ENCODE results near the gene WDR12.

The WDR12 gene

DNA sequence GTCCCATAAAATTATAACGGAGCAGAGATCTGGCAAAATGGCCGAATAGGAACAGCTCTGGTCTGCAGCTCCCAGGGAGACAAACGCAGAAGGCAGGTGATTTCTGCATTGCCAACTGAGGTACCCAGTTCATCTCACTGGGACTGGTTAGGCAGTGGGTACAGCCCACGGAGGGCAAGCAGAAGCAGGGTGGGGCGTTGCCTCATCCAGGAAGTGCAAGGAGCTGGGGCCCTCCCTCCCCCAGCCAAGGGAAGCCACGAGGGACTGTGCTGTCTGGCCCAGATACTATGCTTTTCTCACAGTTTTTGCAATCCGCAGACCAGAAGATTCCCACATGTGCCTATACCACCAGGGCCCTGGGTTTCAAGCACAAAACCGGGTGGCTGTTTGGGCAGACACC is 62.7 kb downstream of the WDR12 start:
- no peak for DNase-seq (ENCODE audit: insufficient read length, low spot score)
- no peak for TF ChIP-seq SPI1 (IDR thresholded peaks at IDR 0.05; ENCODE audit: low read depth, low read length)
- no peak for TF ChIP-seq PAX5 (IDR thresholded peaks at IDR 0.05; ENCODE audit: insufficient read depth, low read length, severe bottlenecking)
- no peak for TF ChIP-seq POU2F2 (IDR thresholded peaks at IDR 0.05; ENCODE audit: low read depth, low read length)
- no peak for TF ChIP-seq POLR2A (IDR thresholded peaks at IDR 0.05; ENCODE audit: low read depth, low read length)
- no peak for TF ChIP-seq POLR2AphosphoS5 (IDR thresholded peaks at IDR 0.05; ENCODE audit: low read depth, low read length)
- no peak for FAIRE-seq

DNA sequence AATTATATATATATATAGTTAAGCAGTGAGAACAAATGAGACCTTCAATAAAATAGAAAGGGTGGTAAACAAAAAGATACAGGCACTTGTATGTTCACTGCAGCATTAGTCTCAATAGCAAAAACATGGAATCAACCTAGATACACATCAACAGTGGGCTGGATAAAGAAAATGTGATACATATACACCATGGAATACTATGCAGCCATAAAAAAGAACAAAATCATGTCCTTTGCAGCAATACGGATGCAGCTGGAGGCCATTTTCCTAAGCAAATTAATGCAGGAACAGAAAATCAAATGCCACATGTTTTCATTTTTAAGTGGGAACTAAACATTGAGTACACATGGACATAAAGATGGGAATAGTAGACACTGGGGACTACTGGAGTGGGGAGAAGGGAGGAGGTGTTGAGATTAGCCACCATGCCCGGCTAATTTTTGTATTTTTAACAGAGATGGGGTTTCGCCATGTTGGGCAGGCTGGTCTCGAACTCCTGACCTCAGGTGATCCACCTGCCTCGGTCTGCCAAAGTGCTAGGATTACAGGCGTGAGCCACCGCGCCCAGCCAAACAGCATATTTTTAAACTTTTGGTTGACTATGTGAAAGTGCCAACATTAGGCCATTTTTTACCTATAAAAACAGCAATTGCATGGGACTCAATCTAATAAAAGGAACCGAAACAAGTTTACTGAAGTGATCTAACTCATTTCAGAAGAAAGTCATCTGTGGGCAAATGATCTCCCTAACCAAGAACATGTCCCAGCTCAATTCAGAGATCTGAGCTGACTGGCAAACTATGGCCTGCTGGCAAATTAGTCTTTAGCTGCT is 63.6 kb downstream of the WDR12 start:
- peak; percentile 86 for FAIRE-seq
- TF ChIP-seq SPI1 (IDR thresholded peaks at IDR 0.05; ENCODE audit: low read depth, low read length) (peak; percentile 89), POLR2AphosphoS5 (IDR thresholded peaks at IDR 0.05; ENCODE audit: low read depth, low read length) (no peak), POLR2A (IDR thresholded peaks at IDR 0.05; ENCODE audit: low read depth, low read length) (no peak), POU2F2 (IDR thresholded peaks at IDR 0.05; ENCODE audit: low read depth, low read length) (no peak)
- DNase-seq (ENCODE audit: insufficient read length, low spot score): peak; percentile 25

DNA sequence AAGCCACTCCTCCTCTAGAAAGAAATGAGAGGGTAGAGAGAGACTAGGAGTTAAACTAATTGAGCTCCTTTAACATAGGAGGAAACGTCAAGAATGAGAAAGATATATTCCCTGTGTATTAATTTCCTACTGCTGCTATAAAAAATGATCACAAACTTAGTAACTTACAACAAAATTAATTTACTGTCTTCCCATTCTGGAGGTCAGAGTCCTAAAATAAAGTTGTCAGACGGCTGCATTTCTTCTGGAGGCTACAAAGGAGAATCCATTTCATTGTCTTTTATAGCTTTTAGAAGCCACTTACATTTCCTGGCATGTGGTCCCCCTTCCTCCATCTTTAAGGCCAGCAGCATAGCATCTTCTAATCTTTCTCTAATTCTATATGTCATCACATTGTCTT is 66.8 kb downstream of the WDR12 start:
- no peak for FAIRE-seq
- no peak for DNase-seq (ENCODE audit: insufficient read length, low spot score)
- TF ChIP-seq POLR2A (IDR thresholded peaks at IDR 0.05; ENCODE audit: low read depth, low read length): no peak
- TF ChIP-seq POU2F2 (IDR thresholded peaks at IDR 0.05; ENCODE audit: low read depth, low read length): no peak
- TF ChIP-seq SPI1 (IDR thresholded peaks at IDR 0.05; ENCODE audit: low read depth, low read length): no peak
- TF ChIP-seq PAX5 (IDR thresholded peaks at IDR 0.05; ENCODE audit: insufficient read depth, low read length, severe bottlenecking): no peak
- TF ChIP-seq POLR2AphosphoS5 (IDR thresholded peaks at IDR 0.05; ENCODE audit: low read depth, low read length): no peak
- no peak for TF ChIP-seq TAF1 (IDR thresholded peaks at IDR 0.05; ENCODE audit: low read depth, low read length)

DNA sequence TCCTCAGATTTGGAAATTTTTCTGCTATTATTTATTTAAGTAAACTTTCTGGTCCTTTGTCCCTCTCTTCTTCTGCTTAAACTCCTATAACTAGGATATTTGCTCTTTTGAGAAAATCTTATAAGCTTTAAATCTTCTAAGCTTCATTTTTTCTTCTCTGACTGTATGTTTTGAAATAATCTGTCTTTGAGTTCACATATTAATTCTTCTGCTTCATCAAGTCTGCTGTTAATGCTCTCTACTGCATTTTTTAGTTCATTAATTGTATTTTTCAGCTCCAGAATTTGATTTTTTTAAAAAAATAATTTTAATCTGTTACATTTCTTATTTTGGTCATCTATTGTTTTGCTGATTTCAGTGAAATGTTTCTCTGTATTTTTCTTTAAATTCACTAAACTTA is 68.8 kb downstream of the WDR12 start:
- DNase-seq (ENCODE audit: insufficient read length, low spot score) (no peak), FAIRE-seq (no peak)
- no peak for TF ChIP-seq POLR2AphosphoS5 (IDR thresholded peaks at IDR 0.05; ENCODE audit: low read depth, low read length)
- no peak for TF ChIP-seq POU2F2 (IDR thresholded peaks at IDR 0.05; ENCODE audit: low read depth, low read length)
- TF ChIP-seq PAX5 (IDR thresholded peaks at IDR 0.05; ENCODE audit: insufficient read depth, low read length, severe bottlenecking): no peak
- TF ChIP-seq TAF1 (IDR thresholded peaks at IDR 0.05; ENCODE audit: low read depth, low read length): no peak
- no peak for TF ChIP-seq SPI1 (IDR thresholded peaks at IDR 0.05; ENCODE audit: low read depth, low read length)
- no peak for TF ChIP-seq POLR2A (IDR thresholded peaks at IDR 0.05; ENCODE audit: low read depth, low read length)

DNA sequence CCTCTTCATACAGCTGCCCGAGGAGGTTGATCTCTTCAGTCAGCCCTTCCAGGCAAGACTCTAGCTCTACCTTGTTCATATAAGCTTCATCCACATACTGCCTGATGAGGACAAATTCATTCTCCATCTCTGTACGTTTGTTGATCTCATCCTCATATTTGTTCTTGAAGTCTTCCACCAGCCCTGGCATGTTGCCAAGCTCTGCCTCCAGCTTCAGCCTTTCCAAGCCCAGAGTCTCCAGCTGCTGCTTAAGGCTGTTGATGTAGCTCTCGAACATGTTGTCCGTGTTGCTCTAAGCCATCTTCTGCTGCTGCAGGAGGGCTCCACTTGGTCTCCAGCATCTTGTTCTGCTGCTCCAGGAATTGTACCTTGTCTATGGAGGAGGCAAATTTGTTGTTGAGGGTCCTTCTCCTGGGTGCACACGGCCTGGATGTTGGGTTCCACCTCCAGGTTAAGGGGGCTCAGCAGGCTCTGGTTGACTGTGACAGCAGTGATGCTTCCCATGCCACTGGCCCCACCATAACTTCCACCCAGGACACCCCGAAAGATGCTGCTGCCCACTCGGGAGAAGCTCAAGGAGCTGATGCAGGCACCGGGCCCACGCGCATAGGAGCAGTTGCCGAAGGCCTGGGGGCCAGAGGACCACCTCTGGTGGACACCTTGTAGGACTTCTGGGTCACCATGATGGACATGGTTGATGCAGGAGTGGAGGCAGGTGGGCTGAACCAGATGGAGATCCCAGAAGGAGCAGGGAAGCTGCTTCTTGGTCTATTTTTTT is 70.2 kb downstream of the WDR12 start:
- TF ChIP-seq POLR2AphosphoS5 (IDR thresholded peaks at IDR 0.05; ENCODE audit: low read depth, low read length): no peak
- TF ChIP-seq POU2F2 (IDR thresholded peaks at IDR 0.05; ENCODE audit: low read depth, low read length): no peak
- TF ChIP-seq PAX5 (IDR thresholded peaks at IDR 0.05; ENCODE audit: insufficient read depth, low read length, severe bottlenecking): no peak
- no peak for TF ChIP-seq POLR2A (IDR thresholded peaks at IDR 0.05; ENCODE audit: low read depth, low read length)
- no peak for TF ChIP-seq SPI1 (IDR thresholded peaks at IDR 0.05; ENCODE audit: low read depth, low read length)
- no peak for TF ChIP-seq TAF1 (IDR thresholded peaks at IDR 0.05; ENCODE audit: low read depth, low read length)
- DNase-seq (ENCODE audit: insufficient read length, low spot score) (no peak), FAIRE-seq (no peak)

DNA sequence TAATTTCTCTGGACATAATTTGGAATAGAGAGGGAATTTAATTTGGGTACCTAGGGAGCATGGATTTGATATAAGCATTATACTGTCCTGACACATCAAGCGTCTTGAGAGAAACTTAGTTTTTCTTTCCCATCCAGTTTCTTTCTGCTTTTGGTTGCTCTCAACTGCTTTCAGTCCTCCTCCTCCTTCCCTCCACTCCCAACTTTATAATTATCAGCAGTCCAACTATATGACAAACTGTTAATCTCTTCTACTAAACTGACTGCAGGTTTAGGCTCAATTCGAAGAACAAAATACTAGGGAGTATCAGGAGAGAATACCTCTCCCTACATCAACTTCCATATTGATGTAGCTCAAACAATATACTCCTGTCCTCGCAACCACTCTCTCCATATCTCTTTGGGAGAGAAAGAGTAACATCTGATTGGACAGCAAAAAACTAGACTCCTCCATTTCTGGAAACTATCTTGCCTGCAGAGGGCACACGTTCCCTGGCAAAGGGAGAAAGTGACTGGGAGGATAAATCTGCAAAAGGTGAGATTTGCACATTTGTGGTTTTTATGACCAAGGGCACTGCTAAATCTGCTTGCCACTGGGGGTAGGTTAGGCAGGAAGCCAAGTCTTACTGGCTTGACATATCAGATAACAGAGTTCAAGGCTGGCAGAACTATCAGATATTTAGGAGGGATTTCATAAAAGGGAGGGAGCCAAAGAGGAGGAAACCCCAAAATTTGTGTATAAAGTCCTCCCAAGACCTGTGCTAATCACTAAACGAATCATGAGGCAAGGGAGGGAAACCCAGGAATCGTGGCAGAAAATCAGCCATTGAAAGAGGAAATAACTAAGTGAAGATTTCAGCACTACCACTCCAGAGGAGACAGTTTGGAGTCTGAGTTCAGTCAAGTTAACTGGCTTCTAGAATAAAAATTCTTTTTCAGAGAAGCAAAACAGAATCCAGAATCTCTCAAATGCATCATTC is 79.9 kb downstream of the WDR12 start:
- DNase-seq (ENCODE audit: insufficient read length, low spot score) (peak; percentile 11), FAIRE-seq (peak; percentile 92)
- TF ChIP-seq PAX5 (IDR thresholded peaks at IDR 0.05; ENCODE audit: insufficient read depth, low read length, severe bottlenecking) (no peak), POU2F2 (IDR thresholded peaks at IDR 0.05; ENCODE audit: low read depth, low read length) (no peak), POLR2AphosphoS5 (IDR thresholded peaks at IDR 0.05; ENCODE audit: low read depth, low read length) (no peak), TAF1 (IDR thresholded peaks at IDR 0.05; ENCODE audit: low read depth, low read length) (no peak), POLR2A (IDR thresholded peaks at IDR 0.05; ENCODE audit: low read depth, low read length) (no peak), SPI1 (IDR thresholded peaks at IDR 0.05; ENCODE audit: low read depth, low read length) (no peak)

DNA sequence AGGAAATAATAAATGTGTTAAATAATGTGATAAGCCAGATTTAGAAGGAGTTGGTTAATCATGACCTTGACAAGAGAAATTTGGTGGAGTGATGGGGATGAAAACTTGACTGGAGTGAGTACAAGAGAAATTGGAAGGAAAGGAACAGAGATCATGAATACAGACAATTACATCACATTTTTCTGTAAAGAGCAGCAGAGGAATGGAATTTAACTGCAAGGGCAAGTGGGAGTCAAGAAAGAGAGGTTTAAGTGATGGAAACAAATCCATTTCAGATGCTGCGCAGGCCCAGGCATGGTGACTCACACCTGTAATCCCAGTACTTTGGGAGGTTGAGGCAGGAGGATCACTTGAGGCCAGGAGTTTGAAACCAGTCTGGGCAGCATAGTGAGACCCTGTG is 86.6 kb downstream of the WDR12 start:
- FAIRE-seq: no peak
- TF ChIP-seq POLR2A (IDR thresholded peaks at IDR 0.05; ENCODE audit: low read depth, low read length): no peak
- DNase-seq (ENCODE audit: insufficient read length, low spot score): no peak
